Stimulated activated CD4-positive, alpha-beta T cell treated with anti-CD3 and anti-CD28 coated beads, Interleukin-12 subunit alpha, Interleukin-12 subunit beta, amount 100 ng/mL, for 4 hours (primary cell): Measurements from ENCODE around the gene MAP3K20.
"Not testable (repeated sequence)": the region's sequence is repeated elsewhere in the genome, so short reads cannot be mapped to it uniquely, and the experiment has no call there.

Experiments used
- DNase-seq: peaks from one replicate; pipeline ENCODE4 v3.0.0-alpha.2; 2020

MAP3K20 gene

DNA sequence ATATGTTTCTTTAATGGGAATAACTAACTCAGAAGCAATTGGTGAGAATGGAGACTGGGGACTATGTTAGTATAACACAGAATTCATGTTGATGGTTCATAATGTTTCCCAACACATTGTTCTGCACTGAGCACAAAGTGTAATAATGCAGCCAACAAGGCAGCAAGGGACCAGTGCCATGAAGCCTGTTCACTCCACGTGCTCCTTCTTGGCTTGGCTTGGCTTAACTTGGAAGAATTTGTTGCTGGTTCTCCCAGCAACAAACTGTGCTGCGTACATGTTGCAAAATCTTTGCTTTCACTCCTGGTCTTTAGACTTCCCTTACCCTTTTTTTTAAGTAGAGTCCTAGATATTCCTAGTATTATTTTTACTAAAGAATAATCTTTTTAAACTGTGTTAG, 129.7 kb downstream of the MAP3K20 start:
- no peak for DNase-seq

DNA sequence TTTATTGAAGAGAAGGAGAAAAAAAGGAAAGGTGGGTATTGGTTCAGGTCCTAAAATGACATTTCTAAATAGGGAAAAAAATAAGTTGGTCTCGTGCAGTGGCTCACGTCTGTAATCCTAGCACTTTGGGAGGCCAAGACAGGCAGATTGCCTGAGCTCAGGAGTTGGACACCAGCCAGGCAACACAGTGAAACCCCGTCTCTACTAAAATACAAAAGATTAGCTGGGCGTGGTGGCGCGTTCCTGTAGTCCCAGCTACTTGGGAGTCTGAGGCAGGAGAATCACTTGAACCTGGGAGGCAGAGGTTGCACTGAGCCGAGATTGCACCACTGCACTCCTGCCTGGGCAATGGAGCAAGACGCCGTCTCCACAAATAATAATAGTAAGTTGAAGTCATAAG, 131.5 kb downstream of the MAP3K20 start:
- DNase-seq: not testable (repeated sequence)

DNA sequence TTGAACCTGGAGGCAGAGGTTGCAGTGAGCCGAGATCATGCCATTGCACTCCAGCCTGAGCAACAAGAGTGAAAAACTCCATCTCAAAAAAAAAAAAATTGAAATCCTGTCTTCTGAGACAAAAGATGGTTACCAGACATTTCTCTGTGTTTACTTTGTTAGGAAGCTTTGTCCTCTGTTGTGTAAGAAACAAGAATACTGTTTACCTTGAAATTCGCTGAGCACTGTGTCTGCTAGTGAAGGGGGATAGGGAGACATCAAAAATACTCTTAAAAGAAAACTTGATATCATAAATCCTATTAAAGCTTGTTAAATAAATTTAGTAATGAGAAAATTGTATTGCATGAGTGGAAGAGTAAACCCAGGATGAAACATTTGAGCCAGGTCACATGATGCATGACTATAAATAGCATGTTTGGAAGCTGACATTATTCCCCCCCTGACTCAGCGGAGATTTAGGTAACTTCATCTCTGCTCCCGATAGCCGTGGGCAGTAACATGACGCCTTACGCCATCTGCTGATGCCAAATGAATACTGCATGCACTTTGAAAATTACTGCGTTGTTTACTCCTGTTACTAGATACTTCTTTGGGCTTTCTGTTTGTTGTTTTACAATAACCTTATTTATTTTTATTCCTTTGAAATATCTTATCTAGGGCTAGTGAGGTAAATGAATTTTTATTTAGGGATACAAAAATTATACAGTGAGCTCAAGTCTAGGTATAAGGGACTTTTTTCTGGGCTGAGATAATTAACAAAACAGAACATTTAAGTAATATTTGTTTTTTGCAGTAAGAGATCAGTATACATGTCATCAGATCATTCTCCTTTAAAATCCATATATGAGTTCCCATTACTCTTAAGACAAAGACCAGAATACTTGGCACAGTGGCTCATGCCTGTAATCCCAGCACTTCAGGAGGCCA, 134.9 kb downstream of the MAP3K20 start:
- peak; percentile 27 for DNase-seq

DNA sequence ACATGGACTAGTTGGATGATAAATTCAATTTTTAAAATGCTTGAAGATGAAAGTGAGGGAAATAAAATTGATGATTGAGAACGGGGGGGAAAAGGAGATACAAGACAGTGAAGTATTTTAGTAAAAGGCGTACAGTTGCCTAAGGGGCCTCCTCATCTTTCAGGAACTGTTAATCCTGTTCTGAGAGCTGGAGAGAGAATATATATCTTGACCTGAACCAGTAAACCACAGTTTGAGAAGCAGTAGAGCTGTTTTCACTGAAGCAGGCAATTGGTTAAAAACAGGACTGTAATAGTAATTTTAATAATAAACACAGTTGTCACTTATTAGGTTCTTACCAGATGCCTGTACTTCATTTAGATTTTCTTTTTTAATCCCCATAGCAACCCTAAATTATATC, 137.5 kb downstream of the MAP3K20 start:
- DNase-seq: no peak

DNA sequence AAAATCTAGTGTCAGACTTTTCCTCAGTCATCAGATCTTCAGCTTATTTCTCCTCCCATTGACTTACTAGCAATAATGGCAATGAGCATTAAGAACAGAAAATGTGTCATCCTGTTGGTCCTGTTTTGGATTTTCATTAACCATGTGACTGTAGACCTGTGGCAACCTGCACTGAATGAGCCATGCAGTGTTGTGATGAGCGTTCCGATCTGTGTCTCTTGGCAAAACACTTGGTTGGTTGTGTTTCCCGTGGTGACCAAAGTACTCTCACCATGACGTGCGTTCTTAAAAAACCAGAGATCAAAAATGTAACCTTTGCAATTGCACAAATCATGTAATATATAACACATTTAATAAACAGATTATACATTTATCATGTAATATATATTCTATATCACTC, 138.6 kb downstream of the MAP3K20 start:
- no peak for DNase-seq

DNA sequence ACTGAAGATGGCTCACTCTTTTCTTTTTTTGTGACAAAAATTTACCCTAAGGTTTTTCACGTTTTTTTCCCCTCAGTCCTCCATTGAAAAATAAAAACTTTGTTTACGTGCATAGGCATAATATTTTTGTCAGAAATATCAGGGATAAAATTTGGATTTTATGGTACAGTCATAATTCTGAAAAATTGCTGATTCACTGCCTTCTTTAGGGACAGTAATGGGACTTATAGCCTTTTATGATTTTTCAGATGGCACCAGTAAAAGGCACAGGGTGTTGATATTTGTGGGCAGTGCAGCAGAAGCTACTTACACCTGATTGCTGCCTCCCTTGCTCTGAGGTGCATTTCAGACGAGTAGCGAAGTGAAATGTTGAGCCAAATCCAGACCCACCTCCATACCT, 139.7 kb downstream of the MAP3K20 start:
- no peak for DNase-seq

DNA sequence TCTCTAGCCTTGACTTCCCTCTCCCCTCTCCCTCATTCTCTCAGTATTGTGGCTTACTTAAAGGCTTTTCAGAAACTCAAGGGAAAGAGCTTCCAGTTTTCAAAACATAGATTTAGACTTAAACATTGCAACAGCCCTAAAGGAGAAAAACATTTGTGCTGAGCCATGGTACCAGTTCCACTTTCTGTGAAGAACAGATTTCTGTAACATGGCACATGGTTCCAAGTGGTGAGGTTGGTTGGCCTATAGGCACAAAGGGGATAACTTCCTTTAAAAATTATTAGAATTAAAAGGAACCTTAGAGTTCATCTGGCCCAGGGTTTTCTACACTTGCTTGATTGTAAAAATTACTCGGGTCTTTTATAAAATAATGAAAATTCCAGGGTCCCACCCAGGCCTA, 140.4 kb downstream of the MAP3K20 start:
- DNase-seq: no peak

DNA sequence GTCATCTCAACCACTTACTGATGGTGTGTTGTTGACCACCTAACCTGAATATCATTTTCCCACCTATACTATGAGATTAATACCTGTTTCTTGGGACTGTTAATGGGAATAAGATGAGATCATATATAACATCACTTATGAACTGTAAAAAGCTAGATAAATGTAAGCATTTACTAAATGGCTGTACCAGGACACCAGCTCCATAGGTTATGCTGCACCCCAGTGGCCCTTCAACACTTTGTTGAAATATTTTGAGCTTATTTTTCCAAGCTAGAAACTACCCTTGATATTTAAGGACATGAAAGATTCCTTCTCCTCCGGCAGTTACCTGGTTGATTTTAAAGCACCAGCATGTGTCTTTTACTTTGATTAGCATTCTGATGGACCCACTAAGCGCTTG, 141.0 kb downstream of the MAP3K20 start:
- no peak for DNase-seq

DNA sequence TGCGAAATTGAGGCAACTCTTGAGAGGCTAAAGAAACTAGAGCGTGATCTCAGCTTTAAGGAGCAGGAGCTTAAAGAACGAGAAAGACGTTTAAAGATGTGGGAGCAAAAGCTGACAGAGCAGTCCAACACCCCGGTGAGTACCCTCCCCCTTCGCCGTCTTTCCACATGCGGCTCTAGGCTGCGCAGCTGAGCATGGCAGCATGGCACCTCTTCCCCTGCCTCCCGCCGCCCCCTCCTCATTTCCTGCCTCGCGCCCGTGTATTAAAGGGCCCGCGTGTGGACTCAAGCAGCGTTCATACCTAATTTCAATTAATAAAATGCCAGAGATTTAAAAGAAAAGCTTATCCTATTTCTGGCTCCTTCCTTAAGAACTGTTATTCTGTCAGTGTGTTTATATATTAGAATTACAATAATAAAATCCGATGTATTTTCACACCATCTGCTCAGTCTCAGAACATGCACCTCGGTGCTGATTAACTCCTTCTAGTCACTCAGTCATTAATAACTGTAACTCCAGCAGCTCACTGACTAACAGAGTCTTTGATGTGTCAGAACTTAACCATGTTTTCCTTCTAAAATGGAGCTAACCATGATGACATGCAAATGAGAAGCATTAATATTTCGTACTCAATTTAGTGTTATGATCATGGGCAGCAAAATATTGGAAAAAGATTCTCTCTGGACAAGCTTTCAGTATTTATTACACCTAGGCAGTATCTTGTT, 141.6 kb downstream of the MAP3K20 start:
- DNase-seq: no peak

DNA sequence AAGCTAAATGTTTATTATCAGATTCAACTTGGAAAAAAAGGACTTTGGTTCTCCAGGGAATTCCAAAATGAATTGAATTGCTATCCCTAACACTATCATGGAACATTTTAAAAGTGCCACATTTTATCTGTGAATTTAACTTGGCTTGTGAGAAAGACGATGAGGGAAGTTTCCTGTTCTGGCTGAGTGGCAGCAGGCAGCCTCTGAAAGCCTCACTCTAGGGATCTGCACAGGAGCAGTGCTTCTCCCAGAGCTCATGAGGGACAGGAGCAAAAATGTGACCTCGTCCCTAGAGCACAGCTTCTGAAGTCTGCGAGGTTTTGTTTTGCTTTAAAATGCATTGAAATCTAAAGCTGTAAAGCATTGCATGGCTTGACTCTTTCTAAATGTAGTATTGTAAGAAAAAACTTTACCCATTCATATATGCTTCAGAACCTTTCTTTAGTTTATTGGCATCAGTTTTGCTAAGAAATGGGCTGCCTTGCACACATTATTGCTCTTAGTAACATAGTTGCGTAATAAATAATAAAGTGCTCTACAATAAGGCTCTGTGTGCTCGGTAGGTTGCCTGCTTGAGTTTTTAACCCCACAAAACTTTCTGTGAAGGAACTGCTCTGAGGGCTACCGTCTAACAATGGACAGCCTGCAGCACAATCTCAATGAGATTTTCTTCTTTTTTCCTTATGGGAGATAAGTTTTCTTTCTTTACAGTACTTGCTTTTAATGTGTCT, 142.8 kb downstream of the MAP3K20 start:
- no peak for DNase-seq

DNA sequence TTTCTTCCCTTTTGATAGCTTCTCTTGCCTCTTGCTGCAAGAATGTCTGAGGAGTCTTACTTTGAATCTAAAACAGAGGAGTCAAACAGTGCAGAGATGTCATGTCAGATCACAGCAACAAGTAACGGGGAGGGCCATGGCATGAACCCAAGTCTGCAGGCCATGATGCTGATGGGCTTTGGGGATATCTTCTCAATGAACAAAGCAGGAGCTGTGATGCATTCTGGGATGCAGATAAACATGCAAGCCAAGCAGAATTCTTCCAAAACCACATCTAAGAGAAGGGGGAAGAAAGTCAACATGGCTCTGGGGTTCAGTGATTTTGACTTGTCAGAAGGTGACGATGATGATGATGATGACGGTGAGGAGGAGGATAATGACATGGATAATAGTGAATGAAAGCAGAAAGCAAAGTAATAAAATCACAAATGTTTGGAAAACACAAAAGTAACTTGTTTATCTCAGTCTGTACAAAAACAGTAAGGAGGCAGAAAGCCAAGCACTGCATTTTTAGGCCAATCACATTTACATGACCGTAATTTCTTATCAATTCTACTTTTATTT, 145.6 kb downstream of the MAP3K20 start:
- no peak for DNase-seq

DNA sequence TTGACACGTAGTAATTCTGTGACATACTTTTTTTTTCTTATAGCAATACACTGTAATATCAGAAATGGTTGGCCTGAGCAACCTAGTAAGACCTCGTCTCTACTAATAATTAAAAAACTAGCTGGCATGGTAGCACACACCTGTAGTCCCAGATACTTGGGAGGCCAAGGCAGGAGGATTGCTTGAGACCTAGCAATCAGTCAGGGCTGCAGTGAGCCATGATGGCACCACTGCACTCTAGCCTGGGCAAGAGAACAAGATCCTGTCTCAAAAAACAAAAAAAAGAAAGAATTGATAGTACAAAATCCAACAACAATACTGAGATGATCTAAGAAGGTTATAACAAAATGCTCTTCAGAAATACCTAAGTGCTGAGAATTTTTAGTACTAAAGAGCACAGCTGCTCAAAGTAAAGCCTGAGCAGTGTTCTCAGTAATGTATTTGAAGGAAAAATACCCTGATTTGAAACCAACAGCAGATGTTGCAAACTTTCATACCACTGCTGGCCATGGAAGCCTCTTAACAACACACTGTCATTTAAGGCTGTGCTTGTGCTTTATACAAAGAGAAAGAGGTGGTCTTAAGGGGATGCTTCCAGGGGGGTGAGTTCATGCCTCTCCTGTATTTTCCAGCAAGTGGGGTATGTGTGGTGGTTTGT, 146.4 kb downstream of the MAP3K20 start:
- DNase-seq: no peak

DNA sequence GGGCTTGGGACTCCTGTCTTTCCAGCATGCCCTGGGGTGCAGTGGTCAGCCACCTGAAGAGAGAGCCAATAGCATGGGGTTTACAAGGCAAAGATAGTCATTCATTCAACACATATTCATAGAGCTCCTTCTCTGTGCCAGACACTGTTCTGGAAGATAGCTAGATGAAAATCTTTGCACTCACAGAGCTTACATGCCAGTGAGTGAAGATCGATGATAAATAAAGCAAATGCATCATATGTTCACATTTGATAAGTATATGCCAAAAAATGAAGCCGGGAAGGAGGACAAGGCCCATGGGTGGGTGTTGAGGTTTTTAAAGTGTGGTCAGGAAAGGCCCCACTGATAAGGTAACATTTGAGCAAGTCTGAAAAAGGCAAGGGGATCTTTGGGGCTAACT, 148.2 kb downstream of the MAP3K20 start:
- DNase-seq: no peak

DNA sequence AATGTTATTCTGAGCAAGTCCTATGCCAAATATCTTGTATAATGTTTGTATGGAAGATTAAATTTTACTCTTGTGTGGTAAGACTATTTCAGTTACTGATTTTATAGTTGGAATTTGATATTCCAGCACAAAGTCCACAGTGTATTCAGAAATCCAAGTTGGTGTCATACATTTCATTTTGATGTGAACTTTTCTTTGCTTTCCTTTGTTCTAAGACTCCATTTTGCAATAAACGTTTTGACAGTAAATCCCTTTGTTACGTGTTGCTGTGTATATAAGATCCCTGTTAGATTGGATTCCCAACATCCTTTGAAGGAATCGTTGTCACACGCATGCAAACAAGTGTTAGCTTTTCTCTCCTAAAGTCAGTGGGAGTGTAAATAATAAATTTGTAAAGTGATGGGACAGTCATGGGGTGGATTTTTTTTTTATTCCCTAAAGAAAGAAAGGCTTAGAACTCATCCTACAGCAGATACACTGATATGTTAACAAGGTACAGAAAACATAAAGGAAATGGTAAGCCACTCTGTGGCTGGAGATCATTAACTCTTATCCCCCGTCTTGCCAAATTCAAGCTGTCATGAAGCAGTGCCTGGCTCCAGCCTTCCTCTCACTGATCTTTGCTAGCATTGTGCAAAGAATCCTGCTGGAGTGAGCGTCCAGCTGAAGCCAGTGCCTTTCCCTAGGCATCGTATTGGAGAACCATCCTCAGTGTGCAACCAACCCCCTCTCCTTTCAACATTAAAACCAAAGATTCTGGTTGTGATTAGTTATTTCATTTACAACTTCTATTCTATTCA, 151.5 kb downstream of the MAP3K20 start:
- DNase-seq: no peak

DNA sequence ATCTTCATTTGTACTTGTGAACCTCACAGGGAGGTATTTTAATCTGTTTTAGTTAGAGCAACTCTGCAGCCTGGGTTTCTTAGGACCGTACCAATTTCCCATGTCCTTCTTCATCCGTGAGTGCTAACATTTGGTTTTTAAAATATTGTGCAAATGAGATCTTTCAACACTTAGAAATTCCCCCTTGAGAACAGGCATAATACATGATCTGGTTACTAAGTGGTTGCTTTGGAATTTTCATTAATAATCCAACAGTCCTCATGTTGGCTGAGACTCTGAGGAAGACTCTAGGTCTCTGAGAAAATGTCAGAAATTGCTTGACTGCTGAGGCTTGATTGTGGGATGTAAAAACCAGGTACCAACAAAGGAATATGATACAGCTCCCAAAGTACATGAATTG, 153.4 kb downstream of the MAP3K20 start:
- no peak for DNase-seq

DNA sequence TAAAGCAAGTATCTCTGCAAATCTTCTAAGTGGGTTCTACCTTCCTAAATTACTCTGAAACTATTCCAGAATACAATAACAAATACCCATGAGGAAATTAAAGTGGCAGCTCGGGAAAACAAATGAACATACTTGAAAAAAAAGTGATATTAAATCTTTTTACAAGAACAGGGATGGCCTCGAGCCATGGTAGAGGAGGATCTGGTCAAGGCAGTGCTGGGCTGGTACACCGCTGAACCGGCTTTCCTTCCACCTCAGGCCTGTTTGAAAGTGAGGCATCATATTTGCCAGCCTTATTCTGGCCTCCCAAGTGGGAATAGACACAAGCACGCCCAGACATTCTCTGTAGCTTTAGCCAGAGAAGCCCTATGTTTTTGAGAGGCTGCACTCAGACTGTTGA, 154.5 kb downstream of the MAP3K20 start:
- DNase-seq: no peak

DNA sequence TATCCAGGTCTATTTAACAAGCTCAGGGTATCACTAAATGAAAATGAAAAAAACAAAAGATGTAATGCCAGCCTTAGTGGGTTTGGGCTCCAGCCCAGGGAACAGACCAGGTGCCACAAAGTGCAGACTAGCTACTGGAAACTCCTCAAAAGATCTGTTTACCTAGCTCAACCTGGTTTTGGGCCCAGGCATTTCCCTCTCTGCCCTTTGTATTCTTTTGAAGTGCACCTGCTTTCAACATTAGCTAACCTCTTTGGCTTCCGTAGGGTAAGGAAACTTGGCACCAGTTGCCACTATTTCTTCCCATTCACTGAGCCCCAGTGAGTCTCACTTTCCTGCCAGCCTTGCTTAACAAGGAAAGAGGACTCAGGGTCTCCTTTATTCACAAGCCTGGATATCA, 155.4 kb downstream of the MAP3K20 start:
- no peak for DNase-seq

DNA sequence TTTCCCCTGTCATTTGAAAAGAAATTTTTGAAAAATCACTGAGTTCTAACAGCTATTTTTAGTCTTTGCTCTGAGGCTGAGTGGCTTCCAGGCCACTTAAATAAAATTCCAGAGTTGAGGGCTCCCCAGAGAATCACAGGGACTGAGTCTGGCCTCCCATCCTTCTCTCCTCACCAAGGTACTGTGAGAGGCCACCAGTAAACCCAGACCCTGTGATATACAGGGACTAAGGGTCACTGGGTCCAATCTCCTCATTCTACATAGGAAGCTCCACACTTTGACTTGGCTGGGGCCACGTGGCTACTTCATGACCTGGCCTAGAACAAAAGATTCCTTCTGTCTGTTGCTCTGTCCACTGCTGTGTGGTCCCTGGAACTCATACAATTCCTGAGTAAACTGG, 155.8 kb downstream of the MAP3K20 start:
- no peak for DNase-seq

DNA sequence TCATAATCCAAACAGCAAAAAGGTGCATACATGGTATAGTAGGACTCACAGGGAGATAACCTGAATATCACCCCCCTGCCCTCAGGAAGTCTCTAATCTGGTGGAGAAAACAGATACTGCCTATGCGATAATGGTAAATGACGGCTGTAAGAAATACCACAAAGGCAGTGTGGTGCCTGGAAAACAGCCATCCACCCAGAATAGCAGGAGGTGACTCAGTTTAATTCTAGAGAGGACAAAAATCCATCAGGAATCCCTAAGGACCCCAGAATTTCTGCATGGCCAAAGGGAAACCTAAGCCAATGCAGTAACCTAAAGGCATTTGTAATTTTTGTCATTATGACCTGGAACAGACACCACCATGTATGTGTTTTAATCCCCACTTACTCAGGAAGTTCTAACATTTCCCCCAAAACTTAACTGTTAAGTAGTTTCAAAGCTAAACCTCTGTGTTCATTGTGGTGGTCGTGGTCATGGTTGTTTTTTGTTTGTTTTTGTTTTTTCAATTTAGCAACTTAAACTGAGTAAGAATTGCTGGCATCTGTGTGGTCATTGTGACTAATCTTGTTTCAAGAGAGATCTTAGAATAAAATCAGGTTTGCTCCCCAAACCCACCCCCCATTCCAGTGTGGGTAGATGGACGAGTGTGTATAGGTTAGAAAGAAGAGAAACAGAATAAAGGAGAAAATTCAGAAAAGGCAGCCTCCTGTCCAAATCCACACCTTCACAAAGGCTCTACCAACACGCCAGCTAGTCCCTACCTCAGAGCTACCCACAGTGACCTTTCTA, 157.5 kb downstream of the MAP3K20 start:
- no peak for DNase-seq

DNA sequence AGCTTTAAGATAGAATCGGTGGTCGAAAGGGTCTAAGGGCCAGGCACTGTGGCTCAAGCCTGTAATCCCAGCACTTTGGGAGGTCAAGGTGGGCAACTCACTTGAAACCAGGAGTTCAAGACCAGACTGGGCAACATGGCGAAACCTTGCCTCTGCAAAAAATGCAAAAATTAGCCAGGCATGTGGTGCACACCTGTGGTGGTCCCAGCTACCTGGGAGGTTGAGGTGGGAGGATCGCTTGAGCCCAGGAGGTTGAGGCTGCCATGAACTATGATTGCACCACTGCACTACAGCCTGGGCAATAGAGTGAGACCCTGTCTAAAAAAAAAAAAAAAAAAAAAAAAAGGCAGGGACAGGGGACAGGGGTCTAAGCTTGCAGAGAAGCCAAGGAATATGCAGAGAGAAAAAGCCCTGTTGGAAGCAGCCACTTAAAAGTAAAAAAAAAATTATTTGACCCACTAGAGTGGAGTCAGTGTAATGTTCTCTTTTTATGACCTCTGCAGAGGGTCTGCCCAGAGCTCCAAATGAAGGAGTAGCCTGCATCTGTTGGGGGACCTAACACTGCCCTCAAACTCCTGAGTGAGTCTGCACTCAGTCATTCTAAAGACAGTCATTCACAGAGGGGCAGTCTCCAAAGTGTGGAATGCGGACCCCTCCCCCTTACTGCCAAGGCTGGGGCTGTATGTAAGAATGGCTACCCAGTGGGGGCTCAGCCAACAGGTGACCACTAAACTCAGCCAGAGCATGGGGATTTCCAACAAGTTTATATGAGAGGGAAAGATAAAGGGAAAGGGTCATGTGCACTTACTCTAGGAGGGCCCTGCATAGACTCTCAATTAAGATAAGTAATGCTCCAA, 160.5 kb downstream of the MAP3K20 start:
- no peak for DNase-seq
